Left lung (tissue), 10 donors: ENCODE data around the gene ANXA6. TPM values are rescaled to one million over a fixed set of nuclear protein-coding genes. Genes with fewer than 3 reads are reported as not detected.

Experiments
- ATAC-seq: fragments of 200-7000 bp; cut with Tn5 transposase; one replicate; pipeline ENCODE4 v1.9.1; 2020; ENCODE audit warnings: moderate library complexity
- DNase-seq, 4 donors: peaks; one replicate each; pipeline ENCODE4 v3.0.0-alpha.2; 2013 to 2020
- H3K27ac ChIP-seq, 2 donors: fragments of 200-600 bp; sonication (generic) in 1 of 2; one replicate each; pipeline versions ENCODE4 v1.5.0 to v1.8.0; 2020 to 2021
- H3K27me3 ChIP-seq, 2 donors: fragments of 200-600 bp; sonication (generic) in 1 of 2; one replicate each; pipeline versions ENCODE4 v1.5.0 to v1.8.0; 2020 to 2021
- H3K36me3 ChIP-seq, 2 donors: fragments of 200-600 bp; sonication (generic) in 1 of 2; one replicate each; pipeline versions ENCODE4 v1.5.0 to v1.8.0; 2020 to 2021
- H3K4me1 ChIP-seq, 2 donors: fragments of 200-600 bp; one replicate each; pipeline ENCODE4 v1.8.0; 2021
- H3K4me3 ChIP-seq, 2 donors: fragments of 200-600 bp; sonication (generic) in 1 of 2; one replicate each; pipeline versions ENCODE4 v1.5.0 to v1.8.0; 2020 to 2021; ENCODE audit warnings: mild to moderate bottlenecking in 1 of 2
- H3K9me3 ChIP-seq, 2 donors: fragments of 200-600 bp; sonication (generic) in 1 of 2; one replicate each; pipeline versions ENCODE4 v1.5.0 to v1.8.0; 2020 to 2021
- intact Hi-C, 2 donors: fragments of 100-400 bp; cut with DNase I; formaldehyde crosslinking; loops; one replicate each; pipeline versions ENCODE4 v1.11.2 to v1.14.2; 2022
- polyA plus RNA-seq, 6 donors: library from polyadenylated mRNA; unstranded; fragments of 120-200 nt; gene quantifications; one replicate each; pipeline ENCODE4 v1.2.1, GENCODE V29; 2013; ENCODE audit not compliant: insufficient read length in 6 of 6
- total RNA-seq, 2 donors: library from RNA; stranded (reverse); fragmentation: NEBNext Ultra II Directional; extraction: Animal tissue kit (Norgen Biotek cat#: 25700); gene quantifications; one replicate each; pipeline ENCODE4 v1.2.1, GENCODE V29; 2021
- TF ChIP-seq, protein P1 (sequence below), 2 donors: fragments of 200-600 bp; sonication (generic) in 1 of 2; IDR thresholded peaks; one replicate each; pipeline versions ENCODE4 v1.5.0 to v1.8.0; 2021; ENCODE audit warnings: antibody characterized with exemption in 2 of 2
- donor health status: DM: no; HTN: yes; CAD: no.
- donor health status: DM: no; HTN: no; CAD: no.

The ANXA6 gene
- total and polyA plus RNA-seq, 8 donors, result 188 to 303 (median 291) TPM

DNA sequence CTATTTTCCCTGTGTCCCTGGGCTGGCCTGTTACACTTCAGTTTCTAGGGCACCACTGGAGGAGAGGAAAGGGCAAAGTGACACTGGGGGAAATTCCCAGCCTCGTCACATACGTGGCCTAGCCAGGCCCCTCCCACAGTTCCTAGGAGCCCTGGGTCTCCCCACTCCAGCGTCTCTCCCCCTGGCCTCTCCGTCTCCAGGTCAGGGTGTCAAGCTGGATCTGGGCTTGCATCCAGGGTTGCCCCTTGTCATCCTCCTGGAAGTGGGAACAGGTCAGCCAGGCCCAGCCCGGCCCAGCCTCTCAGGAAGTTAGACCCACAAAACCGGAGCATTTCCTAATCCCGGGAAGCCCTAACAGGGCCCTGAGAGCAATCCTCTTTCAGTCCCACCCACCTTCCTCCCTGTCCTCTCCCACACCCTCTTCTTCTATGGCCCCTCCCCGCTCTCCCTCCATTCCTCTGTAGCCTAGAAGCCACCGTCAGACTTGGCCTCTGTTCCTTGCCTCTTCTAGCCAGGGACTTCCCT, 72.0 kb downstream of the ANXA6 start:
- TF ChIP-seq, protein P1, sequence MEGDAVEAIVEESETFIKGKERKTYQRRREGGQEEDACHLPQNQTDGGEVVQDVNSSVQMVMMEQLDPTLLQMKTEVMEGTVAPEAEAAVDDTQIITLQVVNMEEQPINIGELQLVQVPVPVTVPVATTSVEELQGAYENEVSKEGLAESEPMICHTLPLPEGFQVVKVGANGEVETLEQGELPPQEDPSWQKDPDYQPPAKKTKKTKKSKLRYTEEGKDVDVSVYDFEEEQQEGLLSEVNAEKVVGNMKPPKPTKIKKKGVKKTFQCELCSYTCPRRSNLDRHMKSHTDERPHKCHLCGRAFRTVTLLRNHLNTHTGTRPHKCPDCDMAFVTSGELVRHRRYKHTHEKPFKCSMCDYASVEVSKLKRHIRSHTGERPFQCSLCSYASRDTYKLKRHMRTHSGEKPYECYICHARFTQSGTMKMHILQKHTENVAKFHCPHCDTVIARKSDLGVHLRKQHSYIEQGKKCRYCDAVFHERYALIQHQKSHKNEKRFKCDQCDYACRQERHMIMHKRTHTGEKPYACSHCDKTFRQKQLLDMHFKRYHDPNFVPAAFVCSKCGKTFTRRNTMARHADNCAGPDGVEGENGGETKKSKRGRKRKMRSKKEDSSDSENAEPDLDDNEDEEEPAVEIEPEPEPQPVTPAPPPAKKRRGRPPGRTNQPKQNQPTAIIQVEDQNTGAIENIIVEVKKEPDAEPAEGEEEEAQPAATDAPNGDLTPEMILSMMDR (IDR thresholded peaks at IDR 0.05), result no peak
- peaks cover 45 to 88% of the 10 kb centered on the region in 2 donors for H3K4me1 ChIP-seq
- peak overlapping the region in 1 of 2 donors; percentile 94 for H3K4me3 ChIP-seq
- DNase-seq (peak in 3 of 4 donors; percentile 61 to 85 (median 72)), ATAC-seq (peak; percentile 46)
- intact Hi-C loops, result no loop called here
- H3K36me3 ChIP-seq, result no peaks in the 10 kb centered on the region
- no peaks in the 10 kb centered on the region for H3K9me3 ChIP-seq
- H3K27ac ChIP-seq, result peak overlapping the region; percentile 77 to 98
- H3K27me3 ChIP-seq, result no peaks in the 10 kb centered on the region

- DNase-seq (no peak), ATAC-seq (no peak)
- H3K27me3 ChIP-seq, result no peaks in the 10 kb centered on the region
- H3K4me1 ChIP-seq, result peaks cover 52 to 90% of the 10 kb centered on the region in 2 donors
- TF ChIP-seq, protein P1 (IDR thresholded peaks at IDR 0.05), result no peak
- H3K4me3 ChIP-seq, result peak overlapping the region in 1 of 2 donors; percentile 94
- H3K36me3 ChIP-seq, result no peaks in the 10 kb centered on the region
- intact Hi-C loops, result no loop called here
- H3K9me3 ChIP-seq, result no peaks in the 10 kb centered on the region
- H3K27ac ChIP-seq, result peak overlapping the region in 1 of 2 donors; percentile 98
Observed at GRCh38 chr5:151084363-151084762, 73.2 kb downstream of the ANXA6 start.

DNA sequence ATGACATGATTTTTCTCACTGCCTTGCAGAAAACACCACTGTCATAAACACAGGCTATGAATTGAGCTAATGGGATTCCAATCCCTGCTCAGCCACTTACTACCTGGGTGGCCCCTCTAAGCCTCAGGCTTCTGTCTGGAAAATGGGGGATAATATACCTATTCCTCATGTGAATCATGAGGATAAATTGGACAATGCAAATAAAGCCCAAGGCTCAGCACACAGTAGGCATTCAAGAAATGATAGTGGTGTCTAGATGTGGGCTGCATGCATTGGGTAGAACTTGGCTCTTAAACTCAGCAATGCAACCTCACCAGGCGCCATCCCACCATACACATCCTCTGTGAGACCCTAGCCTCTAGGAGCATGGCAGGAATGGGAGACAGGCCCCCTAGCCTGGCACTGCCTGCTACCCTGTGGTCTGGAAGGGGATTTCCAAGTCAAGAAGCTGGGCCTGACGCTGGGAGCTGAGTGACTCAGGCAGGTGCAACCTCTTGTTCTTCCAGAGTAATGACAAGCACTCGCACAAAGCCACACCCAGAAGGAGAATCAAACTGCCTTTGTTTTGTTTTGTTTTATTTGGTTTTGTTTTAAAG, 74.4 kb downstream of the ANXA6 start:
- DNase-seq (peak in 2 of 4 donors; percentile 68 to 78), ATAC-seq (peak; percentile 15)
- peaks cover 0 to 11% of the 10 kb centered on the region in 2 donors for H3K36me3 ChIP-seq
- peak overlapping the region in 1 of 2 donors; percentile 94 for H3K4me3 ChIP-seq
- TF ChIP-seq, protein P1 (IDR thresholded peaks at IDR 0.05), result no peak
- intact Hi-C loops, result no loop called here
- peaks cover 59 to 90% of the 10 kb centered on the region in 2 donors for H3K4me1 ChIP-seq
- H3K27me3 ChIP-seq, result no peaks in the 10 kb centered on the region
- H3K9me3 ChIP-seq, result no peaks in the 10 kb centered on the region
- H3K27ac ChIP-seq, result peak overlapping the region; percentile 64 to 98

DNA sequence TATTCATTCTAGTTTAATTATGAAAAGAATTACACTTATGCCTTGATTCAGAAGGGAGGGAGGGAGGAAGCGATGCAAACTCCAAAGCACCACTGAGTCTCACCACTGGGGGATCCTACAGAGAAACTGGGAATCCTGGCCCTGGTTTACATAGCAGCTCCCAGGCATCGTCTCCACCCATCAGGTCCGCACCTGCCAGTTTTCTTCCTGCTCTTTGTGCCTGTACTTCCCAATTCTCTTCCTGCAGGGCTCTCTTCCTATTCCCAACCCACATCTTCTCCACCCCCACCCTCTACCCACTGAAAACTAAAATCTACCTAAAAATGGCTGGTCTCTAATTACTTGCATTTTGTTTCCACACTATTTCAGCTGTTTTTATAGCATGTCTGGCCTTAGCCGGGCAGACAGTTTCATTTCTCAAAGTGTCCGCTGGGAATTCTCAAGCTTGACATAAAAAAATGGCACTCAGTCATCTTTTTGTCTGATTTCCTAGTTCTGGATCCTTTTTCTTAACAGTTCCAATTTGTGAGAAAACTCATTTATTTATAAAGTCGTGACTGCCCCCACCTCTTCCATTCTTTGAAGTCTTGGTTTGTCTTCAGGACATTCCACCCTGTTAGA, 75.2 kb downstream of the ANXA6 start:
- H3K27me3 ChIP-seq, result no peaks in the 10 kb centered on the region
- DNase-seq (no peak), ATAC-seq (no peak)
- TF ChIP-seq, protein P1 (IDR thresholded peaks at IDR 0.05), result peak in 1 of 2 donors; percentile 32
- no peaks in the 10 kb centered on the region for H3K9me3 ChIP-seq
- peak overlapping the region in 1 of 2 donors; percentile 94 for H3K4me3 ChIP-seq
- peaks cover 0 to 18% of the 10 kb centered on the region in 2 donors for H3K36me3 ChIP-seq
- peak overlapping the region; percentile 96 to 98 for H3K27ac ChIP-seq
- H3K4me1 ChIP-seq, result peaks cover 64 to 90% of the 10 kb centered on the region in 2 donors
- intact Hi-C loops, result no loop called here
